ENCODE results near the gene ORM2.

ORM2 gene

GRCh38 chr9:114361542-114361941 is 31.9 kb downstream of the ORM2 start:
- Histone ChIP-seq H3K79me2 (ENCODE audit: low read length) (peaks cover 45% of the 10 kb centered on the region), H2AFZ (ENCODE audit: low read depth, low read length) (no peak overlapping the region), H3K27ac (ENCODE audit: low read length) (no peak overlapping the region), H4K20me1 (ENCODE audit: insufficient read depth, low read length) (no peaks in the 10 kb centered on the region), H3K36me3 (replicated peaks; ENCODE audit: low read depth, low read length) (peaks cover 94% of the 10 kb centered on the region), H3K4me1 (ENCODE audit: low read length) (peaks cover 21% of the 10 kb centered on the region), H3K9me3 (ENCODE audit: insufficient read depth, low read length) (no peaks in the 10 kb centered on the region), H3K4me2 (ENCODE audit: low read length) (no peak overlapping the region), H3K9ac (ENCODE audit: low read length) (no peak overlapping the region), H3K4me3 (ENCODE audit: low read length) (no peak overlapping the region), H3K27me3 (ENCODE audit: low read depth, low read length) (no peaks in the 10 kb centered on the region)
- TF ChIP-seq EZH2phosphoT487 (IDR thresholded peaks at IDR 0.05; ENCODE audit: low read depth) = no peak

- peaks cover 30% of the 10 kb centered on the region for H3K4me1 ChIP-seq (ENCODE audit: low read length)
- no peak overlapping the region for H2AFZ ChIP-seq (ENCODE audit: low read depth, low read length)
- no peaks in the 10 kb centered on the region for H4K20me1 ChIP-seq (ENCODE audit: insufficient read depth, low read length)
- H3K9ac ChIP-seq (ENCODE audit: low read length) = no peak overlapping the region
- H3K4me3 ChIP-seq (ENCODE audit: low read length) = no peak overlapping the region
- H3K27ac ChIP-seq (ENCODE audit: low read length) = no peak overlapping the region
- TF ChIP-seq CTCF (IDR thresholded peaks at IDR 0.05; ENCODE audit: low read depth, low read length) = no peak
- TF ChIP-seq EZH2phosphoT487 (IDR thresholded peaks at IDR 0.05; ENCODE audit: low read depth) = no peak
- H3K36me3 ChIP-seq (replicated peaks; ENCODE audit: low read depth, low read length) = peaks cover 92% of the 10 kb centered on the region
- no peaks in the 10 kb centered on the region for H3K27me3 ChIP-seq (ENCODE audit: low read depth, low read length)
- H3K4me2 ChIP-seq (ENCODE audit: low read length) = no peak overlapping the region
- H3K9me3 ChIP-seq (ENCODE audit: insufficient read depth, low read length) = no peaks in the 10 kb centered on the region
- H3K79me2 ChIP-seq (ENCODE audit: low read length) = peaks cover 44% of the 10 kb centered on the region
These were observed 32.7 kb downstream of the ORM2 start for GRCh38 chr9:114362394-114362793.

GRCh38 chr9:114363424-114363823 is 33.8 kb downstream of the ORM2 start:
- H2AFZ ChIP-seq (ENCODE audit: low read depth, low read length) = no peak overlapping the region
- no peak overlapping the region for H3K4me2 ChIP-seq (ENCODE audit: low read length)
- H3K4me3 ChIP-seq (ENCODE audit: low read length) = no peak overlapping the region
- H3K79me2 ChIP-seq (ENCODE audit: low read length) = peaks cover 53% of the 10 kb centered on the region
- H3K9me3 ChIP-seq (ENCODE audit: insufficient read depth, low read length) = no peaks in the 10 kb centered on the region
- TF ChIP-seq EZH2phosphoT487 (IDR thresholded peaks at IDR 0.05; ENCODE audit: low read depth) (no peak), CTCF (IDR thresholded peaks at IDR 0.05; ENCODE audit: low read depth, low read length) (no peak)
- no peak overlapping the region for H3K9ac ChIP-seq (ENCODE audit: low read length)
- no peaks in the 10 kb centered on the region for H4K20me1 ChIP-seq (ENCODE audit: insufficient read depth, low read length)
- peaks cover 40% of the 10 kb centered on the region for H3K4me1 ChIP-seq (ENCODE audit: low read length)
- H3K27me3 ChIP-seq (ENCODE audit: low read depth, low read length) = no peaks in the 10 kb centered on the region
- H3K27ac ChIP-seq (ENCODE audit: low read length) = peak overlapping the region; percentile 57; the same call in 1 of the 2 replicates
- peaks cover 92% of the 10 kb centered on the region for H3K36me3 ChIP-seq (replicated peaks; ENCODE audit: low read depth, low read length)

GRCh38 chr9:114364134-114365041 is 34.7 kb downstream of the ORM2 start:
- peak overlapping the region; percentile 57 for H3K27ac ChIP-seq (ENCODE audit: low read length)
- H3K9ac ChIP-seq (ENCODE audit: low read length) = no peak overlapping the region
- H3K4me3 ChIP-seq (ENCODE audit: low read length) = no peak overlapping the region
- H3K79me2 ChIP-seq (ENCODE audit: low read length) = peaks cover 63% of the 10 kb centered on the region
- H4K20me1 ChIP-seq (ENCODE audit: insufficient read depth, low read length) = no peaks in the 10 kb centered on the region
- H3K27me3 ChIP-seq (ENCODE audit: low read depth, low read length) = no peaks in the 10 kb centered on the region
- H3K4me1 ChIP-seq (ENCODE audit: low read length) = peaks cover 48% of the 10 kb centered on the region
- peaks cover 93% of the 10 kb centered on the region for H3K36me3 ChIP-seq (replicated peaks; ENCODE audit: low read depth, low read length)
- H3K9me3 ChIP-seq (ENCODE audit: insufficient read depth, low read length) = no peaks in the 10 kb centered on the region
- no peak for TF ChIP-seq EZH2phosphoT487 (IDR thresholded peaks at IDR 0.05; ENCODE audit: low read depth)
- no peak for TF ChIP-seq CTCF (IDR thresholded peaks at IDR 0.05; ENCODE audit: low read depth, low read length)
- H3K4me2 ChIP-seq (ENCODE audit: low read length) = 0 out of 2 replicates have a peak overlapping the region, but pooled peaks have one; percentile 10
- H2AFZ ChIP-seq (ENCODE audit: low read depth, low read length) = no peak overlapping the region

Measured in OCI-LY3 (cell line).